T-cell (primary cell): ENCODE data around the gene PERM1. TPM values are rescaled to one million over a fixed set of nuclear protein-coding genes. Genes with fewer than 3 reads are reported as not detected.

ENCODE experiments used
- ATAC-seq, 4 experiments: fragments of 200-7000 bp in 3 of 4; fragments of 150-1000 bp in 1 of 4; cut with Tn5 transposase; replicated peaks in 1 of 4; 1 replicate in 3 of 4; 2 replicates in 1 of 4; pipeline ENCODE4 v1.10.0; 2021; ENCODE audit warnings: moderate library complexity in 3 of 4, mild to moderate bottlenecking in 2 of 4, moderate number of reproducible peaks in 1 of 4
- CTCF ChIA-PET, 2 donors: fragments of 300-600 bp; sonication (Branson Sonifier 250); formaldehyde crosslinking; loops; one replicate each; lab custom pipeline; 2022; ENCODE audit warnings: antibody characterized with exemption in 2 of 2; lab: Charles Lee
- POLR2A ChIA-PET, 2 donors: fragments of 300-600 bp; sonication (Branson Sonifier 250); formaldehyde crosslinking; loops; one replicate each; lab custom pipeline; 2022; ENCODE audit warnings: antibody characterized with exemption in 2 of 2; lab: Charles Lee
- DNase-seq, 35 experiments: peaks; one replicate each; pipeline versions ENCODE4 v3.0.0 to v3.0.0-alpha.2; 2013 to 2023
- H3K27ac ChIP-seq: one replicate; pipeline ENCODE4 v1.5.1; 2013; ENCODE audit warnings: low read length
- H3K27me3 ChIP-seq, 2 experiments: replicated peaks in 1 of 2; 1 replicate in 1 of 2; 2 replicates in 1 of 2; pipeline versions ENCODE4 v1.6.1 to v1.7.0; 2013; ENCODE audit warnings: low read length in 1 of 2, mixed read lengths in 1 of 2; ENCODE audit not compliant: control insufficient read depth in 2 of 2, insufficient read depth in 2 of 2; ENCODE audit errors: extremely low read depth in 1 of 2
- H3K36me3 ChIP-seq, 2 donors: 1 replicate in 1 of 2; 2 replicates in 1 of 2; pipeline versions ENCODE4 v1.6.1 to v1.7.0; 2013; ENCODE audit warnings: low read length in 1 of 2; ENCODE audit not compliant: control insufficient read depth in 2 of 2, insufficient read depth in 1 of 2; ENCODE audit errors: extremely low read depth in 1 of 2
- H3K4me1 ChIP-seq, 2 experiments: 1 replicate in 1 of 2; 2 replicates in 1 of 2; pipeline versions ENCODE4 v1.6.1 to v1.7.0; 2013; ENCODE audit warnings: low read length in 2 of 2, mixed read lengths in 1 of 2; ENCODE audit not compliant: insufficient read depth in 2 of 2, control insufficient read depth in 1 of 2; ENCODE audit errors: extremely low read depth in 1 of 2
- H3K4me3 ChIP-seq, 2 donors: 1 replicate in 1 of 2; 2 replicates in 1 of 2; pipeline versions ENCODE4 v1.5.1 to v1.7.0; 2013; ENCODE audit warnings: mild to moderate bottlenecking in 2 of 2, low read length in 1 of 2, moderate library complexity in 1 of 2; ENCODE audit not compliant: control insufficient read depth in 1 of 2; ENCODE audit errors: extremely low read depth in 1 of 2
- H3K9me3 ChIP-seq: 2 replicates; pipeline ENCODE4 v1.7.0; 2013
- H3K27ac Mint-ChIP-seq, 2 donors: one replicate each; pipeline ENCODE4 v1.8.0; 2020 to 2021; ENCODE audit warnings: mild to moderate bottlenecking in 2 of 2, mixed read lengths in 2 of 2
- H3K27me3 Mint-ChIP-seq, 2 donors: one replicate each; pipeline ENCODE4 v1.8.0; 2021 to 2022; ENCODE audit warnings: mixed read lengths in 2 of 2
- H3K36me3 Mint-ChIP-seq: one replicate; pipeline ENCODE4 v1.8.0; 2021; ENCODE audit warnings: mixed read lengths
- H3K4me1 Mint-ChIP-seq, 3 donors: one replicate each; pipeline ENCODE4 v1.8.0; 2020 to 2022; ENCODE audit warnings: mixed read lengths in 3 of 3, mild to moderate bottlenecking in 1 of 3
- H3K4me3 Mint-ChIP-seq, 3 donors: one replicate each; pipeline ENCODE4 v1.8.0; 2020 to 2022; ENCODE audit warnings: mild to moderate bottlenecking in 3 of 3, mixed read lengths in 3 of 3, moderate library complexity in 3 of 3
- H3K9me3 Mint-ChIP-seq, 3 donors: one replicate each; pipeline ENCODE4 v1.8.0; 2020 to 2022; ENCODE audit warnings: mixed read lengths in 3 of 3
- WGBS: methylation state at CpG from one replicate; pipeline ENCODE4 v1.1.5; 2013; ENCODE audit warnings: missing lambda C conversion rate; ENCODE audit not compliant: insufficient coverage; 5-methylcytosine and 5-hydroxymethylcytosine counted together
- total RNA-seq, 35 experiments: library from RNA in 6 of 35; stranded (reverse) in 6 of 35; fragments of 120-200 nt in 1 of 35; gene quantifications; one replicate each; pipeline versions ENCODE4 v1.2.1 to v1.2.4 and lab custom pipeline; 2013 to 2026

The PERM1 gene
- total RNA-seq, 5 donors from 2014 or later (not counting 1 experiment from before 2014, with no cell fraction given), result not detected

- H3K4me1 Mint-ChIP-seq, result peaks cover 3 to 4% (median 4%) of the 10 kb centered on the region in 3 donors
- H3K36me3 Mint-ChIP-seq, result no peaks in the 10 kb centered on the region
- 81% methylated on average over 29 of the region's 35 CpGs for WGBS
- POLR2A ChIA-PET, result no interaction called here
- no peaks in the 10 kb centered on the region for H3K9me3 Mint-ChIP-seq
- Histone ChIP-seq H3K27me3 (peaks cover 2 to 65% of the 10 kb centered on the region in 2 experiments), H3K36me3 (no peaks in the 10 kb centered on the region), H3K4me3 (no peak overlapping the region), H3K27ac (no peak overlapping the region), H3K4me1 (peaks cover 2 to 12% of the 10 kb centered on the region in 2 experiments), H3K9me3 (no peaks in the 10 kb centered on the region)
- no peak overlapping the region for H3K4me3 Mint-ChIP-seq
- CTCF ChIA-PET, result interaction anchor here in 1 of 2 donors (1.4 kb wide), 1 partner anchor 21 kb away, joined by 4 read pairs; no protein-coding TSS in a partner anchor
- no peak overlapping the region for H3K27ac Mint-ChIP-seq
- no peak for ATAC-seq
- DNase-seq, result peak in 1 of 35 experiments; percentile 4
- peaks cover 10 to 27% of the 10 kb centered on the region in 2 donors for H3K27me3 Mint-ChIP-seq
Observed at GRCh38 chr1:980602-981395, 1.1 kb downstream of the PERM1 start.

GRCh38 chr1:980137-980571 lies 1.7 kb downstream of the PERM1 start:
- CTCF ChIA-PET, result interaction anchor here in 1 of 2 donors (1.4 kb wide), 1 partner anchor 22 kb away, joined by 4 read pairs; no protein-coding TSS in a partner anchor

GRCh38 chr1:979744-980072 lies 2.2 kb downstream of the PERM1 start:
- ATAC-seq (no peak), DNase-seq (no peak)
- Histone ChIP-seq H3K9me3 (no peaks in the 10 kb centered on the region), H3K36me3 (no peaks in the 10 kb centered on the region), H3K4me1 (peaks cover 2 to 16% of the 10 kb centered on the region in 2 experiments), H3K27ac (no peak overlapping the region), H3K4me3 (no peak overlapping the region), H3K27me3 (peaks cover 0 to 70% of the 10 kb centered on the region in 2 experiments)
- POLR2A ChIA-PET, result no interaction called here
- peaks cover 13 to 27% of the 10 kb centered on the region in 2 donors for H3K27me3 Mint-ChIP-seq
- no peak overlapping the region for H3K27ac Mint-ChIP-seq
- CTCF ChIA-PET, result no interaction called here
- H3K36me3 Mint-ChIP-seq, result no peaks in the 10 kb centered on the region
- peaks cover 5 to 8% (median 6%) of the 10 kb centered on the region in 3 donors for H3K4me1 Mint-ChIP-seq
- H3K9me3 Mint-ChIP-seq, result no peaks in the 10 kb centered on the region
- WGBS, result 95% methylated on average over 9 of the region's 9 CpGs
- H3K4me3 Mint-ChIP-seq, result no peak overlapping the region

More at GRCh38 chr1:980137-980571, 1.7 kb downstream of the PERM1 start:
- no peak for DNase-seq
- peaks cover under 1 to 70% of the 10 kb centered on the region in 2 experiments for H3K27me3 ChIP-seq
- peaks cover 2 to 16% of the 10 kb centered on the region in 2 experiments for H3K4me1 ChIP-seq
- Mint-ChIP-seq H3K27ac (no peak overlapping the region), H3K27me3 (peaks cover 13 to 26% of the 10 kb centered on the region in 2 donors), H3K36me3 (no peaks in the 10 kb centered on the region), H3K4me3 (no peak overlapping the region), H3K4me1 (peaks cover 5 to 8% (median 6%) of the 10 kb centered on the region in 3 donors), H3K9me3 (no peaks in the 10 kb centered on the region)
- no peak for ATAC-seq
- no peaks in the 10 kb centered on the region for H3K36me3 ChIP-seq
- H3K4me3 ChIP-seq, result no peak overlapping the region
- 76% methylated on average over 13 of the region's 13 CpGs for WGBS
- H3K27ac ChIP-seq, result no peak overlapping the region
- no peaks in the 10 kb centered on the region for H3K9me3 ChIP-seq
- POLR2A ChIA-PET, result no interaction called here

- Mint-ChIP-seq H3K27ac (no peak overlapping the region), H3K4me1 (peaks cover 5 to 8% (median 6%) of the 10 kb centered on the region in 3 donors), H3K36me3 (no peaks in the 10 kb centered on the region), H3K27me3 (peaks cover 13 to 28% of the 10 kb centered on the region in 2 donors), H3K9me3 (no peaks in the 10 kb centered on the region), H3K4me3 (no peak overlapping the region)
- Histone ChIP-seq H3K4me3 (no peak overlapping the region), H3K36me3 (no peaks in the 10 kb centered on the region), H3K9me3 (no peaks in the 10 kb centered on the region), H3K4me1 (peaks cover 2 to 14% of the 10 kb centered on the region in 2 experiments), H3K27me3 (peaks cover 0 to 70% of the 10 kb centered on the region in 2 experiments), H3K27ac (no peak overlapping the region)
- no peak for ATAC-seq
- CTCF ChIA-PET, result no interaction called here
- 92% methylated on average over 49 of the region's 60 CpGs for WGBS
- DNase-seq, result no peak
- POLR2A ChIA-PET, result no interaction called here
Observed at GRCh38 chr1:978835-979743, 2.8 kb downstream of the PERM1 start.

GRCh38 chr1:978069-978834 lies 3.6 kb downstream of the PERM1 start:
- Histone ChIP-seq H3K36me3 (no peaks in the 10 kb centered on the region), H3K27me3 (peaks cover 0 to 72% of the 10 kb centered on the region in 2 experiments), H3K9me3 (no peaks in the 10 kb centered on the region), H3K4me3 (no peak overlapping the region), H3K27ac (no peak overlapping the region), H3K4me1 (peaks cover 2 to 10% of the 10 kb centered on the region in 2 experiments)
- H3K4me3 Mint-ChIP-seq, result peak overlapping the region in 2 of 3 donors; percentile 6 to 52
- H3K27ac Mint-ChIP-seq, result peak overlapping the region in 1 of 2 donors; percentile 16
- no peak for ATAC-seq
- WGBS, result 90% methylated on average over 35 of the region's 44 CpGs
- peaks cover 11 to 25% of the 10 kb centered on the region in 2 donors for H3K27me3 Mint-ChIP-seq
- no peak for DNase-seq
- H3K4me1 Mint-ChIP-seq, result peaks cover 5 to 8% (median 6%) of the 10 kb centered on the region in 3 donors
- no peaks in the 10 kb centered on the region for H3K9me3 Mint-ChIP-seq
- H3K36me3 Mint-ChIP-seq, result no peaks in the 10 kb centered on the region
- ChIA-PET CTCF (no interaction called here), POLR2A (no interaction called here)
